ENCODE measurements around the gene HECTD2.
"Not testable (repeated sequence)": the region's sequence is repeated elsewhere in the genome, so short reads cannot be mapped to it uniquely, and the experiment has no call there.

Gene HECTD2

DNA sequence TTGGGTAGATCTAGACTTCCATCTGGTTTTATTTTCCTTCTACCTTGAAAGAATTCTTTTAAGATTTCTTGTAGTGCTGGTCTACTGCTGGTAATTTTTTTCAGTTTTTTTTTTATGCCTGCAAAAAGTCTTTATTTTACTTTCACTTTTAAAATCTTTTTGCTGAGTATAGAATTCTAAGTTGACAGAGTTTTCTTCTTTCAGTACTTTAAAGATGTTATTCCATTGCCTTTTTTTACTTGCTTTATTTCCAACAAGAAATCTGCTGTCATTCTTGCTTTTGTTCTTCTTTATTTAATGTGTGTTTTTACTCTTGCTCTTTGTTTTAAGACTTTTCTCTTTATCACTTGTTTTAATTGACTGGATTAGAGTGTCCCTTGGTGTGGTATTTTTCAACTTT is 36.1 kb upstream of the HECTD2 start:
- TF ChIP-seq, protein P1, sequence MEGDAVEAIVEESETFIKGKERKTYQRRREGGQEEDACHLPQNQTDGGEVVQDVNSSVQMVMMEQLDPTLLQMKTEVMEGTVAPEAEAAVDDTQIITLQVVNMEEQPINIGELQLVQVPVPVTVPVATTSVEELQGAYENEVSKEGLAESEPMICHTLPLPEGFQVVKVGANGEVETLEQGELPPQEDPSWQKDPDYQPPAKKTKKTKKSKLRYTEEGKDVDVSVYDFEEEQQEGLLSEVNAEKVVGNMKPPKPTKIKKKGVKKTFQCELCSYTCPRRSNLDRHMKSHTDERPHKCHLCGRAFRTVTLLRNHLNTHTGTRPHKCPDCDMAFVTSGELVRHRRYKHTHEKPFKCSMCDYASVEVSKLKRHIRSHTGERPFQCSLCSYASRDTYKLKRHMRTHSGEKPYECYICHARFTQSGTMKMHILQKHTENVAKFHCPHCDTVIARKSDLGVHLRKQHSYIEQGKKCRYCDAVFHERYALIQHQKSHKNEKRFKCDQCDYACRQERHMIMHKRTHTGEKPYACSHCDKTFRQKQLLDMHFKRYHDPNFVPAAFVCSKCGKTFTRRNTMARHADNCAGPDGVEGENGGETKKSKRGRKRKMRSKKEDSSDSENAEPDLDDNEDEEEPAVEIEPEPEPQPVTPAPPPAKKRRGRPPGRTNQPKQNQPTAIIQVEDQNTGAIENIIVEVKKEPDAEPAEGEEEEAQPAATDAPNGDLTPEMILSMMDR (IDR thresholded peaks at IDR 0.05) = no peak
- TF ChIP-seq ZFX (IDR thresholded peaks at IDR 0.05; ENCODE audit: borderline replicate concordance) = no peak
- H3K27ac ChIP-seq = no peak overlapping the region

DNA sequence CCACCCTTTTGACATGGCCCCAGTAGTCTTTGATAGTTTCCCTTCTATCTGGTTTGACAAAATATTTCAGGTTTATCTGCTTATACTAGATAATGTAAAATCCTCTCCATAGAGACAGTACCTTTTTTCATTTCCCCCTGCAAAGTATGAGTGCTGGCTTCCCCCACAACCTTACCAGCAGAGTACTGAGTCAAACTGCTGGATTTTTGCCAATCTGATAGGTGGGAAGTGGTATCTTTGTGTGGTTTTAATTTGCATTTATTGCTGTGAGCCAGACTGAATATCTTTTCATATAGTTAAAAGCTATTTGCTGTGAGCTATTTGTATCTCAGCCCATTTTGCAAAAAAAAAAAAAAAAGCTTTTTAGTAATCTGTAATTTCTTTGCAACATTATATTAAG is 32.1 kb upstream of the HECTD2 start:
- no peak overlapping the region for H3K27ac ChIP-seq
- TF ChIP-seq ZFX (IDR thresholded peaks at IDR 0.05; ENCODE audit: borderline replicate concordance) = no peak
- TF ChIP-seq, protein P1 (IDR thresholded peaks at IDR 0.05) = no peak

DNA sequence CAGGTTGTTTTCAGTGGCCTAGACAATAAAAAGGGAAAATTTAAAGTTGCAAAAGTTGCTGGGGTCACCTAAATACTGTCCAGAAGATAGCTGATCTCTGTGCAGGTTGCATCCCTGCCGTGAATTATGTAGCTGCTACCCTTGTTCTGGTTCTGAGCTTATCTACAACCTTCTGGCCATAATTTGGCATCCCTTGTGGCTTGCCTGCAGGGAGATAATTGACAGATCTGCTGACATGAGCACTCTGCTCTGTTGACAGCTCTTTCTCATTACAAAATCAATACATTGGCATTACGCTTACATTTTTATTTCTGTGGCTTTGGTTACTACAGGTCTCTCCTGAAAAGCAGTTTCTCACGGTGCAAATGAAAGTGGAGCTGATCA is 29.3 kb upstream of the HECTD2 start:
- no peak overlapping the region for H3K27ac ChIP-seq
- TF ChIP-seq ZFX (IDR thresholded peaks at IDR 0.05; ENCODE audit: borderline replicate concordance) = no peak
- TF ChIP-seq, protein P1 (IDR thresholded peaks at IDR 0.05) = no peak

DNA sequence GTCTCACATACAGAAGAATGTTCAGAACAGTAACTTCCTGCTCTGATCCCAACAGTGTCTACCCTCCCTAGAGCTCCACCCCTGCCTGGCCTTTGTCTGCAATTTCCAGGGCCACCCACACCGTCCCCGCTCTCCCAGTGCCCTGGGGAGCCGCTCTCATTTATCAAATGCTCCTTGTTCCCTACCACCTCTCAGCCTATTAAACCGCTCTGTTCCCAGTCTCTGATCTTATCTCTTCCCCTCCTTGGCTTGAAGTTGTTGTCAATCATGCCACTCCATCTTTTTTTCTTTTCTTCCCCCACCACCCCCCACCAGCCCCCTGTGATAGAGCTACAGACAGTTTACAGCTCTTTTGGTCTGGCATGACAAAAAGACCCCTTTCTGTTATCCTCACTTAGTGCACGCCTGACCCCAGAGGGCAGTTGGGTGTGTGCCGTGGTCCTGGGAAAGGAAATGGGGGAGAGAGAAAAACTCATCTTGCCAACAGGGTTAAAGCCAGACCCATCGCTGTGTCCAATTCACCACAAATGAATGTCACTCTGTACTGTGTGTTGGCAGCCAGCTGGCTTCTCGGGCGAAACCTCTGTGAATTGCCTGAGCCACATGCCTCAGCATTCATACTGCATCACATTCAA is 28.8 kb upstream of the HECTD2 start:
- no peak overlapping the region for H3K27ac ChIP-seq
- TF ChIP-seq, protein P1 (IDR thresholded peaks at IDR 0.05) = no peak
- TF ChIP-seq ZFX (IDR thresholded peaks at IDR 0.05; ENCODE audit: borderline replicate concordance) = no peak

DNA sequence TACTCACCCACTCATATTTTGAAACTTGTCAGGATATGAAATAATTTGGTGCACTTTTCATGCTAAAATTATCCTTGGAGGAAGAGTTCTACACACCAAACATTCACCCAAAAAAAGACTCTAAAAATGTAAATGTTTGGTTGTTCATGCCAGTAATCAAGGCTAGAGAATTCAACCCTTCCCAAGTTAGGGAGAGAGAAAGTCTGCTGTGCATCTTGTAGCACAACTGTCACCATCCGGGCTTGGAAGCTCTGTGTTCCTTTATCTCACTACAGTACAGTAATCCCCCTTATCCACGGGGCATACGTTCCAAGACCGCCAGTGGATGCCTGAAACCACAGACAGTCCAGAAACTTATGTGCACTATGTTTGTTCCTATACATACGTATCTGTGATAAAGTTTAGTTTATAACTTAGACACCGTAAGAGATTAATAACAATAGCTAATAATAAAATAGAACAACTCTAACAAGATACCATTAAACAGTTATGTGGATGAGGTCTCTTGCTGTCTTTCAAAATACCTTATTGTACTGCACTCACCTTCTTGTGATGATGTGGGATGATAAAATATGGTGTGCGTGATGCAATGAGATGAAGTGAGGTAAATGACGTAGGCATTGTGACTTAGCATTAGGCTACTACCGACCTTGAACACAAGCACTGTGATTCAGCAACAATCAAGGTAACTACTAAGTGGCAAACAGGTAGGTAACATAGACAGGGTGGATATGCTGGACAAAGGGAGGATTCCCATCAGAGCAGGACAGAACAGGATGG is 24.6 kb upstream of the HECTD2 start:
- no peak overlapping the region for H3K27ac ChIP-seq
- TF ChIP-seq, protein P1 (IDR thresholded peaks at IDR 0.05) = no peak
- TF ChIP-seq ZFX (IDR thresholded peaks at IDR 0.05; ENCODE audit: borderline replicate concordance) = no peak

DNA sequence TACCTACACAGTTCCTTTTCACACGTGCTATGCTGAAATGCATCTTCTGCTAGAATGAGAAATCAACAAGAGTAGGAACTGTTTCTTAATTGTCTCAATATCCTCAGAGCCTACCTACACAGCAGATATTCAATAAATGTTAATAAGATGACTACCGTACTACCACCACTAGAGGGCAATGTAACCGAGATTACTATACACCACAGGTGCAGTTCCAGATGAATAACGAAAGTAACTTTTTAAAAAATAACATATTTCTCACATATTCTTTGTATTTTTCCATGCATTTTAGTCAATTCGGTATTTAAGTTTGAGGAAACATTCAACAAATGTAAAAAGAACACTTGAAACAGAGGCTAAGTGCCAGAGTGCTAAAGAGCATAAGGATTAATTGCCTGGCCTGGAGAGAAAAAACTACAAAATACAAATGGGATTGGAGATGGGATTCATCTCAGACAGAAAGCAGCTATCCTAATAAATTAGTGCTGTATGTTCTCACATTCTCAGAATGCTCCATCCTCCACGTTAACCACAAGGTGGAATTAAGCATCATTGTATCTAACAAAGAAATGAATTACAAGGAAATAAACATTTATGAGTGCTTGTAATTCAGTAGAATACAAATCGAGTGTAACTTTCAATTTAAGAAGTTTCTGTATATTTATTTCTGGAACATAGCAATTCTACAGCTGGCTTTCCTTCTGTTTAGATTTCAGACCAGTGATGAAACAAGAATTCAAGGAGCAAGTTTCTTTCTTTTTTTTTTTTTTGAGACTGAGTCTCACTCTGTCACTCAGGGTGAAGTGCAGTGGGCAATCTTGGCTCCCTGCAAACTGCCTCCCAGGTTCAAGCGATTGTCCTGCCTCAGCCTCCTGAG is 20.3 kb upstream of the HECTD2 start:
- H3K27ac ChIP-seq = no peak overlapping the region
- TF ChIP-seq, protein P1 (IDR thresholded peaks at IDR 0.05) = peak; percentile 78
- TF ChIP-seq ZFX (IDR thresholded peaks at IDR 0.05; ENCODE audit: borderline replicate concordance) = no peak

DNA sequence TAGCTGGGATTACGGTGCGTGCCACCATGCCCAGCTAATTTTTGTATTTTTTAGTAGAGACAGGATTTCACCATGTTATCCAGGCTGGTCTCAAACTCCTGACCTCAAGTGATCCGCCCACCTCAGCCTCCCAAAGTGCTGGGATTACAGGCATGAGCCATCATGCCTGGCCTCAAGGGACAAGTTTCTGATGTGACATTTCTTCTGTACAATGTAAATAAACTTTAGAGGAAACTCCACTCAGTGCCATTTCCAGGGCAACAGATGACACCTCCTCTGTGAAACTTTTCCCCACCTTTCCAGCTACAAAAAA is 19.7 kb upstream of the HECTD2 start:
- H3K27ac ChIP-seq = not testable (repeated sequence)
